ENCODE data around the gene CAPN8. TPM values are rescaled to one million over a fixed set of nuclear protein-coding genes. Genes with fewer than 3 reads are reported as not detected.

Gene CAPN8
- total RNA-seq, 1 experiment from 2014 or later = 0.54 TPM

DNA sequence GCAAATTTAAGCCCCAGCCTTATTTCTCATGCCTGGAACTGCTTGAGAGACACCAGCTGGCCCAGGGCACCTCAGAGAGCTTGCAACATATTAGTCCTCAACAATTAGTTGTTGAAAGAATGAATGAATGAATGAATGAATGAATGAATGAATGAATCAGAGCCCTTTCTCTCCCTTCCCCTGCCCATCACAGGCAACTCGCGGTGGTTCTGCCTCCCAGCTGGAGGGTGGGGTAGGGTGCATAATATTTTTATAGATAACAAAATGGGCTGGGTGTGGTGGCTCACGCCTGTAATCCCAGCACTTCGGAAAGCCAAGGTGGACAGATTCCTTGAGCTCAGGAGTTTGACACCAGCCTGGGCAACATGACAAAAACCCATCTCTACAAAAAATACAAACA is 162.2 kb downstream of the CAPN8 start:
- POLR2A ChIA-PET = no interaction called here

More for the DNA sequence above, 162.2 kb downstream of the CAPN8 start:
- Histone ChIP-seq H3K9me2 (ENCODE audit: insufficient read depth) (no peaks in the 10 kb centered on the region), H4K20me1 (ENCODE audit: insufficient read depth) (no peaks in the 10 kb centered on the region), H3K79me2 (ENCODE audit: insufficient read depth, low read length) (no peaks in the 10 kb centered on the region), H2AFZ (ENCODE audit: low read depth, low read length, poor library complexity, severe bottlenecking) (no peak overlapping the region), H3K36me3 (ENCODE audit: control insufficient read depth in 1 of 2, insufficient read depth in 2 of 2, low read length in 2 of 2) (no peaks in the 10 kb centered on the region), H3K4me2 (ENCODE audit: low read length) (no peak overlapping the region), H3K4me3 (replicated peaks in 1 of 2; ENCODE audit: low read depth in 1 of 2, low read length in 2 of 2) (no peak overlapping the region), H3K27ac (ENCODE audit: low read depth, low read length) (no peak overlapping the region), H3K9ac (ENCODE audit: low read length) (no peak overlapping the region), H3K9me3 (ENCODE audit: control insufficient read depth in 1 of 2, insufficient read depth in 1 of 2, low read depth in 1 of 2, low read length in 2 of 2) (no peaks in the 10 kb centered on the region), H3K4me1 (ENCODE audit: control insufficient read depth in 1 of 2, insufficient read depth in 2 of 2, low read length in 2 of 2) (peaks cover 3 to 14% of the 10 kb centered on the region in 2 experiments; a peak in 2 of 4 replicates), H3K27me3 (ENCODE audit: insufficient read depth, low read length) (no peaks in the 10 kb centered on the region)
- no peak for ATAC-seq
- no peak for TF ChIP-seq SRF (IDR thresholded peaks at IDR 0.05; ENCODE audit: low read depth)
- TF ChIP-seq, protein P1, sequence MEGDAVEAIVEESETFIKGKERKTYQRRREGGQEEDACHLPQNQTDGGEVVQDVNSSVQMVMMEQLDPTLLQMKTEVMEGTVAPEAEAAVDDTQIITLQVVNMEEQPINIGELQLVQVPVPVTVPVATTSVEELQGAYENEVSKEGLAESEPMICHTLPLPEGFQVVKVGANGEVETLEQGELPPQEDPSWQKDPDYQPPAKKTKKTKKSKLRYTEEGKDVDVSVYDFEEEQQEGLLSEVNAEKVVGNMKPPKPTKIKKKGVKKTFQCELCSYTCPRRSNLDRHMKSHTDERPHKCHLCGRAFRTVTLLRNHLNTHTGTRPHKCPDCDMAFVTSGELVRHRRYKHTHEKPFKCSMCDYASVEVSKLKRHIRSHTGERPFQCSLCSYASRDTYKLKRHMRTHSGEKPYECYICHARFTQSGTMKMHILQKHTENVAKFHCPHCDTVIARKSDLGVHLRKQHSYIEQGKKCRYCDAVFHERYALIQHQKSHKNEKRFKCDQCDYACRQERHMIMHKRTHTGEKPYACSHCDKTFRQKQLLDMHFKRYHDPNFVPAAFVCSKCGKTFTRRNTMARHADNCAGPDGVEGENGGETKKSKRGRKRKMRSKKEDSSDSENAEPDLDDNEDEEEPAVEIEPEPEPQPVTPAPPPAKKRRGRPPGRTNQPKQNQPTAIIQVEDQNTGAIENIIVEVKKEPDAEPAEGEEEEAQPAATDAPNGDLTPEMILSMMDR (IDR thresholded peaks at IDR 0.05 in 2 of 3, conservative IDR thresholded peaks at IDR 0.05 in 1 of 3; ENCODE audit: borderline replicate concordance in 1 of 3, insufficient read depth in 1 of 3, low read depth in 2 of 3, low read length in 2 of 3) = no peak
- no peak for TF ChIP-seq SIN3A (IDR thresholded peaks at IDR 0.05; ENCODE audit: low read depth)
- TF ChIP-seq ZNF274 (IDR thresholded peaks at IDR 0.05; ENCODE audit: low read depth, low read length) = no peak
- TF ChIP-seq YY1 (IDR thresholded peaks at IDR 0.05; ENCODE audit: extremely low read depth, insufficient replicate concordance, low read depth, low read length) = no peak
- TF ChIP-seq ELF1 (IDR thresholded peaks at IDR 0.05; ENCODE audit: borderline replicate concordance, low read depth) = no peak
- TF ChIP-seq SP1 (IDR thresholded peaks at IDR 0.05; ENCODE audit: low read depth) = no peak
- no peak for TF ChIP-seq EGR1 (IDR thresholded peaks at IDR 0.05; ENCODE audit: low read depth)
- TF ChIP-seq MAX (IDR thresholded peaks at IDR 0.05) = no peak
- no peak for TF ChIP-seq RAD21 (IDR thresholded peaks at IDR 0.05; ENCODE audit: low read depth)
- no peak for TF ChIP-seq CEBPB (IDR thresholded peaks at IDR 0.05; ENCODE audit: low read depth)
- no peak for TF ChIP-seq ZBTB33 (IDR thresholded peaks at IDR 0.05; ENCODE audit: extremely low read depth, insufficient replicate concordance, low read length)
- TF ChIP-seq REST (IDR thresholded peaks at IDR 0.05; ENCODE audit: low read depth) = no peak
- no peak for TF ChIP-seq CBX3 (IDR thresholded peaks at IDR 0.05; ENCODE audit: low read depth)
- intact Hi-C loops (cut with micrococcal nuclease) = no loop called here
- no TSS peak for BruUV-seq (replicated peaks)
- RAD21 ChIA-PET (ENCODE audit: low non-redundant PET in 1 of 2, low total read pairs in 2 of 2, uncharacterized antibody in 2 of 2, unreplicated experiment in 2 of 2) = no interaction called here
- CTCF ChIA-PET = no interaction called here
- DNase-seq (ENCODE audit: low read depth, low spot score) = no peak
